Measurements from ENCODE around the gene SLC25A38. TPM values are rescaled to one million over a fixed set of nuclear protein-coding genes. Genes with fewer than 3 reads are reported as not detected.

The SLC25A38 gene
- total RNA-seq, 1 experiment from 2014 or later = 45.9 TPM

GRCh38 chr3:39388741-39389248 lies 5.6 kb downstream of the SLC25A38 start:
- BruUV-seq (replicated peaks) = no TSS peak
- no peak for TF ChIP-seq CTCF (IDR thresholded peaks at IDR 0.05; ENCODE audit: unreplicated experiment)
- ChIA-PET POLR2A (interaction anchor here (0.7 to 7.9 kb wide), 2 partner anchors 18 to 41 kb away, joined by 3 to 63 read pairs; partner anchors contain the start of gene RPSA), CTCF (no interaction called here)
- peaks cover 39% of the 10 kb centered on the region for H3K36me3 Mint-ChIP-seq (ENCODE audit: insufficient read depth, unreplicated experiment)
- peaks cover 30% of the 10 kb centered on the region for H3K4me1 Mint-ChIP-seq (ENCODE audit: insufficient read depth, unreplicated experiment)
- no peaks in the 10 kb centered on the region for H3K27me3 Mint-ChIP-seq (ENCODE audit: insufficient read depth, unreplicated experiment)
- no peak for DNase-seq (ENCODE audit: unreplicated experiment)
- H3K27ac Mint-ChIP-seq (ENCODE audit: low read depth, unreplicated experiment) = no peak overlapping the region
- H3K9me3 Mint-ChIP-seq (ENCODE audit: unreplicated experiment) = no peaks in the 10 kb centered on the region
- intact Hi-C loops (cut with micrococcal nuclease) = loop anchor here (10.0 kb wide), 1 partner anchor 204 kb away; no protein-coding TSS in a partner anchor
- H3K4me3 Mint-ChIP-seq (ENCODE audit: unreplicated experiment) = no peak overlapping the region

- Mint-ChIP-seq H3K9me3 (ENCODE audit: unreplicated experiment) (no peaks in the 10 kb centered on the region), H3K27ac (ENCODE audit: low read depth, unreplicated experiment) (no peak overlapping the region), H3K36me3 (ENCODE audit: insufficient read depth, unreplicated experiment) (peaks cover 53% of the 10 kb centered on the region), H3K27me3 (ENCODE audit: insufficient read depth, unreplicated experiment) (no peaks in the 10 kb centered on the region), H3K4me3 (ENCODE audit: unreplicated experiment) (no peak overlapping the region), H3K4me1 (ENCODE audit: insufficient read depth, unreplicated experiment) (peaks cover 27% of the 10 kb centered on the region)
- DNase-seq (ENCODE audit: unreplicated experiment) = no peak
- ChIA-PET CTCF (interaction anchor here (0.5 to 1.7 kb wide), 2 partner anchors 15 to 1073 kb away, joined by 3 to 6 read pairs; no protein-coding TSS in a partner anchor), POLR2A (interaction anchor here (0.8 to 7.9 kb wide), 2 partner anchors 17 to 378 kb away, joined by 4 to 63 read pairs; partner anchors contain the start of gene RPSA)
- TF ChIP-seq CTCF (IDR thresholded peaks at IDR 0.05; ENCODE audit: unreplicated experiment) = no peak
- BruUV-seq (replicated peaks) = no TSS peak
- intact Hi-C loops (cut with micrococcal nuclease) = no loop called here
Measured at GRCh38 chr3:39390181-39390580, 7.0 kb downstream of the SLC25A38 start.

GRCh38 chr3:39396690-39397089 lies 13.5 kb downstream of the SLC25A38 start:
- H3K27ac Mint-ChIP-seq (ENCODE audit: low read depth, unreplicated experiment) = no peak overlapping the region
- no peaks in the 10 kb centered on the region for H3K4me1 Mint-ChIP-seq (ENCODE audit: insufficient read depth, unreplicated experiment)
- DNase-seq (ENCODE audit: unreplicated experiment) = no peak
- POLR2A ChIA-PET = interaction anchor here (0.9 to 1.5 kb wide), 3 partner anchors 9 to 143 kb away, joined by 3 to 5 read pairs (median 4); no protein-coding TSS in a partner anchor
- no peaks in the 10 kb centered on the region for H3K9me3 Mint-ChIP-seq (ENCODE audit: unreplicated experiment)
- H3K4me3 Mint-ChIP-seq (ENCODE audit: unreplicated experiment) = no peak overlapping the region
- TF ChIP-seq CTCF (IDR thresholded peaks at IDR 0.05; ENCODE audit: unreplicated experiment) = no peak
- intact Hi-C loops (cut with micrococcal nuclease) = no loop called here
- TSS peak; percentile 42 for BruUV-seq (replicated peaks)
- H3K27me3 Mint-ChIP-seq (ENCODE audit: insufficient read depth, unreplicated experiment) = no peaks in the 10 kb centered on the region
- CTCF ChIA-PET = interaction anchor here (0.8 to 1.3 kb wide), 2 partner anchors 11 to 104 kb away, joined by 3 to 4 read pairs; no protein-coding TSS in a partner anchor
- peaks cover 89% of the 10 kb centered on the region for H3K36me3 Mint-ChIP-seq (ENCODE audit: insufficient read depth, unreplicated experiment)

GRCh38 chr3:39398700-39399099 lies 15.5 kb downstream of the SLC25A38 start:
- H3K36me3 Mint-ChIP-seq (ENCODE audit: insufficient read depth, unreplicated experiment) = peaks cover 70% of the 10 kb centered on the region
- H3K9me3 Mint-ChIP-seq (ENCODE audit: unreplicated experiment) = no peaks in the 10 kb centered on the region
- intact Hi-C loops (cut with micrococcal nuclease) = no loop called here
- no peak overlapping the region for H3K4me3 Mint-ChIP-seq (ENCODE audit: unreplicated experiment)
- H3K4me1 Mint-ChIP-seq (ENCODE audit: insufficient read depth, unreplicated experiment) = no peaks in the 10 kb centered on the region
- H3K27ac Mint-ChIP-seq (ENCODE audit: low read depth, unreplicated experiment) = no peak overlapping the region
- H3K27me3 Mint-ChIP-seq (ENCODE audit: insufficient read depth, unreplicated experiment) = no peaks in the 10 kb centered on the region
- no peak for DNase-seq (ENCODE audit: unreplicated experiment)
- BruUV-seq (replicated peaks) = no TSS peak
- TF ChIP-seq CTCF (IDR thresholded peaks at IDR 0.05; ENCODE audit: unreplicated experiment) = no peak
- CTCF ChIA-PET = interaction anchor here (1.7 kb wide), 1 partner anchor 108 kb away, joined by 5 read pairs; no protein-coding TSS in a partner anchor
- POLR2A ChIA-PET = interaction anchor here (2.0 kb wide), 1 partner anchor 8 kb away, joined by 9 read pairs; the partner anchor contains the start of gene RPSA

All from MCF 10A (cell line).